Endothelial cell of umbilical vein (primary cell): Measurements from ENCODE around the gene ZNF81. TPM values are rescaled to one million over a fixed set of nuclear protein-coding genes. Genes with fewer than 3 reads are reported as not detected.
"Not testable (repeated sequence)": the region's sequence is repeated elsewhere in the genome, so short reads cannot be mapped to it uniquely, and the experiment has no call there.

Experiments
- BruUV-seq: library from RNA; stranded (reverse); fragments of 400-500 nt; replicated peaks from 2 replicates; lab custom pipeline; 2021; lab: Mats Ljungman, UMichigan
- CTCF ChIA-PET: fragments of 300-600, 350-600 bp; sonication (Branson Sonifier 250); formaldehyde crosslinking; loops from one replicate; lab custom pipeline; 2021; ENCODE audit warnings: antibody characterized with exemption, inconsistent platforms; lab: Charles Lee
- POLR2A ChIA-PET: fragments of 300-600, 350-600 bp; sonication (Branson Sonifier 250); formaldehyde crosslinking; loops from one replicate; lab custom pipeline; 2021; ENCODE audit warnings: antibody characterized with exemption, inconsistent platforms; lab: Charles Lee
- DNase-seq: peaks from one replicate; pipeline ENCODE4 v3.0.0-alpha.2; 2011; ENCODE audit warnings: low read depth, low spot score
- FAIRE-seq: peaks from 2 replicates; lab custom pipeline; 2011; peaks lifted over from hg19 to GRCh38; lab: Jason Lieb, UNC
- H2AFZ ChIP-seq: 2 replicates; pipeline ENCODE4 v1.6.0; 2012; ENCODE audit warnings: low read depth, low read length, control low read depth, inconsistent platforms
- H3K27ac ChIP-seq: 2 replicates; pipeline ENCODE4 v1.5.1; 2011; ENCODE audit warnings: low read depth, mild to moderate bottlenecking, control low read depth, low read length, moderate library complexity; ENCODE audit not compliant: insufficient read depth
- H3K27me3 ChIP-seq, 2 experiments: 2 replicates each; pipeline versions ENCODE4 v1.6.0 to v1.6.1; 2011; ENCODE audit warnings: low read length in 2 of 2, mixed read lengths in 1 of 2; ENCODE audit not compliant: control insufficient read depth in 2 of 2, insufficient read depth in 2 of 2
- H3K36me3 ChIP-seq, 2 experiments: 2 replicates in 1 of 2; 3 replicates in 1 of 2; pipeline ENCODE4 v1.5.1; 2011; ENCODE audit warnings: low read length in 2 of 2, mild to moderate bottlenecking in 1 of 2, moderate library complexity in 1 of 2; ENCODE audit not compliant: control insufficient read depth in 2 of 2, insufficient read depth in 2 of 2; ENCODE audit errors: extremely low read depth in 1 of 2
- H3K4me1 ChIP-seq: 3 replicates; pipeline ENCODE4 v1.5.1; 2011; ENCODE audit warnings: mild to moderate bottlenecking, low read length; ENCODE audit not compliant: control insufficient read depth, insufficient read depth; ENCODE audit errors: extremely low read depth
- H3K4me2 ChIP-seq: 2 replicates; pipeline ENCODE4 v1.6.1; 2011; ENCODE audit warnings: low read length, control low read depth, mixed read lengths; ENCODE audit not compliant: insufficient read depth
- H3K4me3 ChIP-seq, 3 experiments: fragments of 200-600 bp in 1 of 3; sonication (generic), shearing (Covaris generic) in 1 of 3; replicated peaks in 1 of 3; 2 replicates each; pipeline ENCODE4 v1.5.1; 2011 to 2016; ENCODE audit warnings: control low read depth in 3 of 3, low read length in 3 of 3, mild to moderate bottlenecking in 2 of 3, inconsistent platforms in 1 of 3, low read depth in 1 of 3, moderate library complexity in 1 of 3; ENCODE audit not compliant: insufficient read depth in 1 of 3
- H3K79me2 ChIP-seq: 2 replicates; pipeline ENCODE4 v1.6.0; 2012; ENCODE audit warnings: low read length, inconsistent platforms; ENCODE audit not compliant: control insufficient read depth, insufficient read depth
- H3K9ac ChIP-seq: replicated peaks from 2 replicates; pipeline ENCODE3; 2011; ENCODE audit warnings: low read length, control low read depth; ENCODE audit not compliant: insufficient read depth; ENCODE audit errors: extremely low read depth
- H3K9me1 ChIP-seq: replicated peaks from 3 replicates; pipeline ENCODE4 v1.6.0; 2011; ENCODE audit warnings: mild to moderate bottlenecking, low read length; ENCODE audit not compliant: control insufficient read depth, insufficient read depth; ENCODE audit errors: extremely low read depth
- H3K9me3 ChIP-seq: replicated peaks from 2 replicates; pipeline ENCODE4 v1.5.1; 2012; ENCODE audit warnings: low read length, inconsistent platforms; ENCODE audit not compliant: control insufficient read depth, insufficient read depth
- H4K20me1 ChIP-seq: replicated peaks from 2 replicates; pipeline ENCODE3; 2011; ENCODE audit warnings: mild to moderate bottlenecking, low read length; ENCODE audit not compliant: control insufficient read depth, insufficient read depth; ENCODE audit errors: extremely low read depth
- dilution Hi-C: fragments of 300-500 bp; cut with MboI; formaldehyde crosslinking; loops from one replicate; pipeline ENCODE4 v1.15.0; 2019; ENCODE audit warnings: low sequenced_read_pairs; ENCODE audit not compliant: extremely low pct_ligation_motif_present
- intact Hi-C: fragments of 100-400 bp; cut with micrococcal nuclease; formaldehyde crosslinking; loops from one replicate; pipeline ENCODE4 v1.10.0; 2022
- polyA plus RNA-seq, 4 experiments: library from polyadenylated mRNA; depleted of rRNA in 3 of 4; stranded (reverse) in 3 of 4; unstranded in 1 of 4; fragments of >200 nt; gene quantifications; 2 replicates each; pipeline versions ENCODE4 v1.2.1 to v1.2.3, GENCODE V29; 2011 to 2012; ENCODE audit warnings: missing spikeins in 1 of 4
- total RNA-seq: library from RNA; stranded (reverse); gene quantifications from 2 replicates; pipeline ENCODE4 v1.2.3, GENCODE V29; 2021

ZNF81 gene
- total and polyA plus RNA-seq, 2 donors (not counting 3 experiments of a cell fraction or from before 2014, with no cell fraction given), result 2.7 to 6.4 TPM

GRCh38 chrX:47806415-47807271 is 30.1 kb upstream of the ZNF81 start:
- H3K36me3 ChIP-seq, DNase-seq, H3K9me3 ChIP-seq, H3K4me1 ChIP-seq, intact Hi-C loops, H3K79me2 ChIP-seq, H3K27ac ChIP-seq, POLR2A ChIA-PET, H3K4me2 ChIP-seq, H3K9ac ChIP-seq, dilution Hi-C loops, H3K4me3 ChIP-seq, H3K9me1 ChIP-seq, BruUV-seq, H4K20me1 ChIP-seq, H2AFZ ChIP-seq, H3K27me3 ChIP-seq: not testable (repeated sequence)
- CTCF ChIA-PET, result interaction anchor here (0.7 kb wide), 2 partner anchors 23 to 29 kb away, joined by 3 read pairs; no protein-coding TSS in a partner anchor
- peak; percentile 63 for FAIRE-seq

GRCh38 chrX:47807272-47807538 is 29.5 kb upstream of the ZNF81 start:
- CTCF ChIA-PET, result interaction anchor here (0.7 kb wide), 2 partner anchors 23 to 28 kb away, joined by 3 read pairs; no protein-coding TSS in a partner anchor
- H3K27me3 ChIP-seq, H3K27ac ChIP-seq, H2AFZ ChIP-seq, FAIRE-seq, H3K79me2 ChIP-seq, H3K9me3 ChIP-seq, H3K9me1 ChIP-seq, H3K36me3 ChIP-seq, H3K4me3 ChIP-seq, DNase-seq, intact Hi-C loops, H4K20me1 ChIP-seq, POLR2A ChIA-PET, BruUV-seq, H3K9ac ChIP-seq, dilution Hi-C loops, H3K4me1 ChIP-seq, H3K4me2 ChIP-seq: not testable (repeated sequence)
